Pulmonary artery endothelial cell (primary cell): ENCODE results near the gene ATP11C. TPM values are rescaled to one million over a fixed set of nuclear protein-coding genes. Genes with fewer than 3 reads are reported as not detected.
A peak's percentile ranks its signal among the peaks of the same experiment; 100 is the strongest.
"Not testable (repeated sequence)": the region's sequence is repeated elsewhere in the genome, so short reads cannot be mapped to it uniquely, and the experiment has no call there.

Experiments
- DNase-seq: peaks from one replicate; pipeline ENCODE4 v3.0.0-alpha.2; 2011; ENCODE audit warnings: low read depth, low spot score
- total RNA-seq: library from RNA; depleted of rRNA; stranded (reverse); fragments of >200 nt; gene quantifications from 2 replicates; pipeline ENCODE4 v1.2.3, GENCODE V29; 2014

ATP11C gene
- total RNA-seq, 1 donor from 2014 or later: 72.7 TPM

DNA sequence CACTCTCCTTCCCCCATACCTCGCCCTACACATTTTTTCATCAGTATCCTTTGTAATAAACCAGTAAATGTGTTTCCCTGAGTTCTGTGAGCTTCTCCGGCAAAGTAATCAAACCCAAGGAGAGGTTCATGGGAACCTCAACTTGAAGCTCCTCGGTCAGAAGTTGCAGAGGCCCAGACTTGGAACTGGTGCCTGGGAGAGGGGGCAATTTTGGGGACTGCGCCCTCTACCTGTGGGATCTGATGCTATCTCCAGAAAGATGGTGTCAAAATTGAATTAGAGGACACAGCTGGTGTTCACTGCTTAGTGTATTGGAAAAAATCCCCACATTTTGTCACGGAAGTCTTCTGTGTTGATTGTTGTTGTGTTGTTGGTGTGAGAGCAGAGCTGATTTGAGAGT lies 70.6 kb downstream of the ATP11C start:
- no peak for DNase-seq

DNA sequence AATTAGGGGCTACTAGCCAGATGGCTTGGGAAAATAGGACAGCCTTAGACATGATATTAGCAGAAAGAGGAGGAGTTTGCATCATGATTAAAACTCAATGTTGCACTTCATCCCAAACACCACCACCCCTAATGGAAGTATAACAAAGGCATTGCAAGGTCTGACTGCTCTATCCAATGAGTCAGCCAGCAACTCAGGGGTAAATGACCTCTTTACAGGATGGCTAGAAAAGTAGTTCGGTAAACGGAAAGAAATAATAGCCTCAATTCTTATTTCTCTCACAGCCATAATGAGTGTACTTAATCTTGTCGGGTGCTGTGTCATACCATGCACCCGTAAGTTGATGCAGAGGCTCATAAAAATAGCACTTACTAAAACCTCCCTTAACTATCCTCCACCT lies 76.0 kb downstream of the ATP11C start:
- DNase-seq: not testable (repeated sequence)

- DNase-seq: no peak
Measured at GRCh38 chrX:139851730-139852129, 81.1 kb downstream of the ATP11C start.

DNA sequence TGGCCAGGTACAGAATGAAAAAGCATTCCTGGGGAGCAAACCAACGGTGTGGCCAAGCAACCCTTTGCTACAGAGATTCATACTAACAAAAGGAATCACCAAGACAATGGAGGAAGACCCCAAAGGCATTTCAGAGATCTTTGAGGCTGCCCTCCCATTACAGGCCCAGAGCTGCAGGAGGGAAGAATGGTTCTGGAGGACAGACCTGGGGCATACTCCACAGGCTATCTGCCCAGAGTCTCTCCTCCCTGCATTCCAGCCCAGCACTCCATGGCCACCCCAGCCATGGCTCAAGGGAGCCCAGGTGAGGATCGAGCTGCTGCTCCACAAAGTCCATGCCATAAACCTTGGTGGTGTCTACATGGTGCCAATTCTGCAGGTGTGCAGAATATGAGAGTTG lies 81.9 kb downstream of the ATP11C start:
- no peak for DNase-seq

DNA sequence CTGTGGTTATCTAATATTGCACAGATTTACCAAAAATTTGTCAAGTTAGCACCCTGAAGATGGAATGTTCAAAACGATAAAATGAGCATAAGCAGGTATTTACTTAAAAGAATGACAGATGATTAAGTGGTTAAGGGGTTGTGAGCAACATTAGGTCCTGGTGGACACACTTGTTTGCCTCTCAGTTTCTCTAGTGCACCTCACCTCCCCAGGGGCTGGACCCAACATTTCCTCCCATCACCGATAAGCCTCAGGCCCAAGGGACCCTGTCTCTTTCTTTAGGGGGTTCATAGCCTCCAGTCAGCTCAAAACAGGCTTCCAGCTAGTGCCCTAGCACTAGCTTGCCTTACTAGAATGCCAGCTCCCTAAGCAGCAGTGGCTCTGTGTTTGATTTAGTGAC lies 88.0 kb downstream of the ATP11C start:
- DNase-seq: no peak

DNA sequence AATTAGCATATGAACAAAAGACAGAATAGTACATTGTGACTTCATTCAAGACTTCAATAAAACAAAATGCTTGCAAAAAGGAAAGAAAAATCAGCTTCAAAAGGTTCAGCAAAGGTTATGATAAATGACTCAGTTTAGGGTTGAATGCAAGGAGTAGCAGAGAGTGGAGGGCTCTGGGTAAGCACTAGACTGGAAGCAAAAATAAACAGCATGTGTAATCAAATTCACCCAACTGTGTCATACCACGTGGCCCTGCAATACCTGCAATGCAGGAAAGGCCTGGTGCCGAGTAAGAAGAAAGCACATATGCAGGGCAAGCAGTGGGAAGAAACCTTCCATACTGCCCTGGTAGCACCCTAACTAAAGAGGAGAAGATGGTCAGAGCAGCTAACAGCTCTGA lies 88.7 kb downstream of the ATP11C start:
- no peak for DNase-seq

- DNase-seq: no peak
Measured at GRCh38 chrX:139842326-139843185, 90.3 kb downstream of the ATP11C start.

DNA sequence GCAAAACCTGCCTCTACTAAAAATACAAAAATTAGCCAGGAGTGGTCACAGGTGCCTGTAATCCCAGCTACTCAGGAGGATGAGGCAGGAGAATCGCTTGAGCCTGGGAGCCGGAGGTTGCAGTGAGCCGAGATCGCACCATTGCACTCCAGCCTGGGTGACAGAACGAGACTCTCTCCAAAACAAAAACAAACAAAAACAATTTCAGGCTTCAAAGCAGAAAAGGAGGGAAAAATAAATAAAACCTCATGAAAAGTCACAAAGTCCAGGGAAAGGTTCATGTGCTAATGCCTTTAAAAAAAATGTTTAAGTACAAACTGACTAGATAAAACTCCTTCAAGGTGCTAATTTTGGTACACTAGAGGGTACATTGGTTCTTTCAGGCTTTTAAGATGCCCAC lies 96.5 kb downstream of the ATP11C start:
- DNase-seq: not testable (repeated sequence)

GRCh38 chrX:139834879-139835278 lies 98.0 kb downstream of the ATP11C start:
- no peak for DNase-seq

DNA sequence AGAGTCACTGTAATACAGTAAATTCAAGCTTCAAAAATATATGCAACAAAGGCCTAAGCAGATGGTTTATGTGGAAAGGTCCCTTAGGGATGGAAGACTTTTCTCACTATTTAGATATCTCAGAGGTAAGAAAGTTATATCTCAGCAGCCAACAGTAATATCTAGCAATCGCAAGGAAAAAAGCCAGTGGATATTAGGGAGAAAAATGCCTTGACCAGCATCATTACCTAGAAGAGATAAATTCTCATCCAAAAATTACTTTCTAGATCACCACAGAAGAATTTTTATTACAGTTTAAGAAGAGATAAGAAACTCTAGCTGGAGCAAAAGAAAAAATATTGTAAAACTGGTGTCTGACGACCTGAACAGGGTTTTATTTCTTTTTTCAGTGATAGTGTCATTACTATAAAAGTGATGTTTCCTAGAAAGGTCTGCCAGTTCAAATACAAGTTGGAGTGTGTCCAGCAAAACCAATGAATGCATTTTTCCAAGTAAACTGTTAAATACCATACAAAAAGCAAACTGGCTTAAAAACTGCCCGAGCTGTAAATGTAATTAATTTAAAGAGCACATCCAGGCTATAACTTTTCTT lies 100.0 kb downstream of the ATP11C start:
- DNase-seq: no peak

GRCh38 chrX:139831675-139832456 lies 101.0 kb downstream of the ATP11C start:
- peak; percentile 30 for DNase-seq

GRCh38 chrX:139831017-139831416 lies 101.8 kb downstream of the ATP11C start:
- no peak for DNase-seq

GRCh38 chrX:139828830-139829229 lies 104.0 kb downstream of the ATP11C start:
- no peak for DNase-seq

GRCh38 chrX:139828033-139828432 lies 104.8 kb downstream of the ATP11C start:
- DNase-seq: no peak

DNA sequence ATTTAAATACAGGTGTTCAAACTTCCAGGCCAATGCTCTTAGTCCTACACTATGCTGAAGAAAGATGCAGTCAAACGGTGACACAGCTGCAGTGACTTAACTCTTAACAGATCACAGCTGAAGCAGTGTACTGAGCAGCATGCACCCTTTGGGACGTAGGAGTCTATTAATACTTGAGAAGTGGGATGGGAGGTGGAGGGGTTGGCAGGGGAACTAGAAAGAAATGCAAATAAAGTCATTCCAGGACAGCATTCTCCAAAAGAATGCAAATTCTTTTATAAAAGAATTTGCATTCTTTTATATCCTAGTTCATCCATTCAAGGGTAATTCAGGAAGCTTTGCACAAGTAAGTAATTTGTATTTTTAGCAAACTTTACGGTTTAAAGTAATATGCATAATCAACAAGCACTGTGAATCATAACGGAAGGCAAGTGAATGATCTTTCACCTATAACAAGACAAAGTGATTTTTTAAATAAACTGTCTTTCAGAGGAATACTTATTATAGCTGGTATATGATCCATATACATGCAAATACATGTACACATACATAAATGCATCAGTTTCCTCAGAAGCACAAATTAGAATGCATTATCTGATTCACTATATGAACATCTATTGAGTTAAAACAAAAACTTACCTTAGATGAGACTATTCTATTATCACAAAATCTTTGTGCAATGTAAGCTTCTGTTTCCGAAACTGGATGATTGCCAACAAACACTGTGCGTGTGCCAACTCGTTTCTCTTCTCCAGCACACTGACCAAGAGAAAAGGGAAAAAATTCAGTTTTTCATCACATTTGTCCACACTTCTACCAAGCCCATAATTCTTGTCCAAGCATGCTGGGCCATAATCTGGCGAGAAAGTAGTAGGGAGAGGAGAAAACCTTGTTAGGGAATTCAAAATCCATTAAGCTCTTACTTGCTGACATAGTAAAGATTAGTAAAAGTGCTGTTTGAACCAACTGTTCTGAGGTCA lies 106.5 kb downstream of the ATP11C start:
- no peak for DNase-seq

GRCh38 chrX:139825618-139826017 lies 107.2 kb downstream of the ATP11C start:
- DNase-seq: no peak

DNA sequence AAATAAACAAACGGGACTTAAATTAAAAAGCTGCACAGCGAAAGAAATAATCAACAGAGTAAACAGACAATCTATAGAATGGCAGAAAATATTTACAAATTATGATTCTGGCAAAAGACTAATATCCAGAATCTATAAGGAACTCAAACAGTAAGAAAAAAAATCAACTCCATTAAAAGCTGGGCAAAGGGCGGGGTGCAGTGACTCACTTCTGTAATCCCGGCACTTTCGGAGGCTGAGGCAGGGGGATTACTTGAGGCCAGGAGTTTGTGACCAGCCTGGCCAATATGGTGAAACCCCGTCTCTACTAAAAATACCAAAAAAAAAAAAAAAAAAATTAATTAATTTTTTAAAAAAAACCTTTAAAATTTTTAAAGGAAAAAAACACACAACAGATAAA lies 109.0 kb downstream of the ATP11C start:
- no peak for DNase-seq

DNA sequence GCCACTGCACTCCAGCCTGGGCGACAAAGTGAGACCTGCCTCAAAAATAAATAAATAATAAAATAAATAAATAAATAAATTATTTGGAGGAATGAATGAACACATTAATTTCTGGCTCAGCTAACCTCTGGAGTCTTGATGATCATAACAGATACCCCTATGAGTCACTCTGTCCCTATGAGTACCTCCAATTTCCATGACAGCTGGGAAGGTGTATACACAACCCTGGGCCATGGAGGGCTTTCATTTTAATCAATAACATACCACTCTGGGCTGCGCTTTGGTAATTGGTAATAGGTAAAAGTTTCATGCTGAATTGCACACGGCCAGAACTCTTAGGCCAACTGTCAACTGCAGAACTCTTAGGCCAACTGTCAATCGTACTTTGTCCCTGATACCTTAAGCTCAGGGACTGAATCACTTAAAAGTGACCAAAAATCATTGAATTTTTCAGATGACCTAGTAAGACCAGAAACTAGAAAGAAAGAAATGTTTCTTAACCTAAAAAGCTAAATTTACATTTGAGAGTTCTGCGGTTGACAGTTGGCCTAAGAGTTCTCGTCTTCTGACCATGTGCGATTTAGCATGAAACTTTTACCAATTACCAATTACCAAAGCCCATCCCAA lies 112.4 kb downstream of the ATP11C start:
- no peak for DNase-seq

DNA sequence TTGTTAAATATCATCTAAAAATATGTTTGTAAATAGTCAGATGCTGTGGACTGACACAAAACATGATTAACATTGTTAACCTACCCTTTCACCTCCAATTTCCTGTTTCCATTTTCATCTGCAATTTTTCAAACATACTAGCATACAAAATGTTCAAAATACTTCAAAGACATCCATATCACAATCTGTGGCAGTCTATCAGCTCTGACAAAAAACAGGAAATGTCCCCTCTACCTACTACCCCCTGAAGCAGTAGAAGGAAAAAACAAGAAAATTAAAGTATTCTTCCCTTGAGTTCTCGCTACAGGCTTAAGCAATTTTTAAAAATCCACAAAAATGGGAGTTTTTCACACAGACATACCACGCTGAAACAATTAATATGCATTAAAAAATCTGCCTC lies 116.6 kb downstream of the ATP11C start:
- DNase-seq: no peak

- no peak for DNase-seq
Measured at GRCh38 chrX:139815771-139816170, 117.1 kb downstream of the ATP11C start.
